ENCODE measurements around the gene FMR1.

Gene FMR1

GRCh38 chrX:147917700-147918695, 6.3 kb downstream of the FMR1 start:
- DNase-seq: peak; percentile 68

- DNase-seq: no peak
Observed at GRCh38 chrX:147920161-147920666, 8.5 kb downstream of the FMR1 start.

- DNase-seq: no peak
Observed at GRCh38 chrX:147923605-147924004, 11.9 kb downstream of the FMR1 start.

GRCh38 chrX:147927256-147927655, 15.5 kb downstream of the FMR1 start:
- no peak for DNase-seq

GRCh38 chrX:147933815-147934214, 22.1 kb downstream of the FMR1 start:
- DNase-seq: no peak

- no peak for DNase-seq
Observed at GRCh38 chrX:147935156-147935758, 23.5 kb downstream of the FMR1 start.

- no peak for DNase-seq
Observed at GRCh38 chrX:147945286-147945685, 33.6 kb downstream of the FMR1 start.

GRCh38 chrX:147948531-147948930, 36.8 kb downstream of the FMR1 start:
- DNase-seq: no peak

GRCh38 chrX:147950352-147950751, 38.6 kb downstream of the FMR1 start:
- no peak for DNase-seq

GRCh38 chrX:147953976-147954375, 42.3 kb downstream of the FMR1 start:
- peak; percentile 2 for DNase-seq

- no peak for DNase-seq
Observed at GRCh38 chrX:147957291-147957690, 45.6 kb downstream of the FMR1 start.

GRCh38 chrX:147958291-147958690, 46.6 kb downstream of the FMR1 start:
- no peak for DNase-seq

GRCh38 chrX:147960722-147961121, 49.0 kb downstream of the FMR1 start:
- no peak for DNase-seq

GRCh38 chrX:147962476-147962875, 50.8 kb downstream of the FMR1 start:
- no peak for DNase-seq

GRCh38 chrX:147978931-147979330, 67.2 kb downstream of the FMR1 start:
- no peak for DNase-seq

- DNase-seq: no peak
Observed at GRCh38 chrX:147981038-147981752, 69.5 kb downstream of the FMR1 start, which contains the start of gene FMR1NB. TSS of gene FMR1NB (plus strand) at chrX:147981337. CDS start at chrX:147981403, 66 bp downstream.
